Airway epithelial cell (primary cell): ENCODE measurements around the gene ELOB. TPM values are rescaled to one million over a fixed set of nuclear protein-coding genes. Genes with fewer than 3 reads are reported as not detected.

Source experiments
- total RNA-seq: library from RNA; depleted of rRNA; stranded (reverse); fragments of >200 nt; gene quantifications from 2 replicates; pipeline ENCODE4 v1.2.3, GENCODE V29; 2015

The ELOB gene
- total RNA-seq: 367 and 643 TPM in 2 replicates

GRCh38 chr16:2777231-2777902 is at the start of gene ELOB:
ELOB (minus strand) TSS chr16:2777280; CDS start chr16:2777239, 41 bp downstream.

GRCh38 chr16:2816751-2817339 is 39.8 kb upstream of the ELOB start, which contains the start of gene PRSS21:
PRSS21 (plus strand) TSS chr16:2817237; CDS start chr16:2817269, 32 bp downstream.

GRCh38 chr16:2787406-2787805 is 10.3 kb upstream of the ELOB start, which contains the start of gene PRSS33:
PRSS33 (minus strand) TSS chr16:2787560; CDS start chr16:2786547, 1,013 bp downstream.

GRCh38 chr16:2752035-2752849 is 24.8 kb downstream of the ELOB start, which contains the start of gene SRRM2:
SRRM2 (plus strand) TSS chr16:2752638; CDS start chr16:2756365, 3,727 bp downstream.

Other genes with a start within 250 kb of the ELOB start
- gene CEMP1, start 245.9 kb downstream of the ELOB start, total RNA-seq: not detected in 2 replicates
- 11.8 and 18.5 TPM in 2 replicates for gene PDPK1, start 239.3 kb downstream of the ELOB start, total RNA-seq
- 36.5 and 56.4 TPM in 2 replicates for gene KCTD5, start 94.8 kb downstream of the ELOB start, total RNA-seq
- 4.4 and 5.3 TPM in 2 replicates for gene PRSS27, start 57.1 kb downstream of the ELOB start, total RNA-seq
- gene SRRM2, start 24.6 kb downstream of the ELOB start, total RNA-seq: 60.4 and 103 TPM in 2 replicates
- gene PRSS33, start 10.3 kb upstream of the ELOB start, total RNA-seq: not detected in 2 replicates
- not detected in 2 replicates for gene PRSS41, start 21.2 kb upstream of the ELOB start, total RNA-seq
- 3.4 and 7.5 TPM in 2 replicates for gene PRSS21, start 40.0 kb upstream of the ELOB start, total RNA-seq
- gene ZG16B, start 53.0 kb upstream of the ELOB start, total RNA-seq: 3.0 and 3.2 TPM in 2 replicates
- gene PRSS22, start 80.9 kb upstream of the ELOB start, total RNA-seq: 21.6 and 23.4 TPM in 2 replicates
- 74.3 and 115 TPM in 2 replicates for gene FLYWCH2, start 105.9 kb upstream of the ELOB start, total RNA-seq
- 38.6 and 46.0 TPM in 2 replicates for gene FLYWCH1, start 134.7 kb upstream of the ELOB start, total RNA-seq
- 22.7 and 23.4 TPM in 2 replicates for gene KREMEN2, start 187.0 kb upstream of the ELOB start, total RNA-seq
- gene PAQR4, start 192.1 kb upstream of the ELOB start, total RNA-seq: 20.6 and 27.6 TPM in 2 replicates
- gene PKMYT1, start 203.2 kb upstream of the ELOB start, total RNA-seq: 52.6 and 82.7 TPM in 2 replicates
- 0.49 TPM in 1 of 2 replicates, not detected in the other for gene CLDN9, start 235.6 kb upstream of the ELOB start, total RNA-seq
- 0.63 and 0.70 TPM in 2 replicates for gene CLDN6, start 240.9 kb upstream of the ELOB start, total RNA-seq
- 298 and 319 TPM in 2 replicates for gene TNFRSF12A, start 243.1 kb upstream of the ELOB start, total RNA-seq
- gene HCFC1R1, start 246.7 kb upstream of the ELOB start, total RNA-seq: 27.3 and 35.7 TPM in 2 replicates
- gene THOC6, start 246.8 kb upstream of the ELOB start, total RNA-seq: 35.3 and 36.5 TPM in 2 replicates